Spleen (tissue), 11 donors: ENCODE results near the gene MRPL54. TPM values are rescaled to one million over a fixed set of nuclear protein-coding genes. Genes with fewer than 3 reads are reported as not detected.

Experiments used
- DNase-seq: peaks from one replicate; pipeline ENCODE4 v3.0.0-alpha.2; 2020
- H3K27ac ChIP-seq, 8 donors: fragments of 200-600 bp; sonication (generic) in 7 of 8; 1 replicate in 4 of 8; 2 replicates in 4 of 8; pipeline versions ENCODE4 v1.5.0 to v1.8.0; 2016 to 2021; ENCODE audit warnings: inconsistent platforms in 4 of 8, mild to moderate bottlenecking in 4 of 8, moderate library complexity in 1 of 8
- H3K27me3 ChIP-seq, 7 donors: fragments of 200-600 bp; sonication (generic) in 6 of 7; replicated peaks in 1 of 7; 1 replicate in 4 of 7; 2 replicates in 3 of 7; pipeline versions ENCODE4 v1.5.0 to v1.8.0; 2016 to 2021; ENCODE audit warnings: inconsistent platforms in 3 of 7, mild to moderate bottlenecking in 1 of 7
- H3K36me3 ChIP-seq, 6 donors: fragments of 200-600 bp; sonication (generic) in 5 of 6; 1 replicate in 4 of 6; 2 replicates in 2 of 6; pipeline versions ENCODE4 v1.5.0 to v1.8.0; 2016 to 2021; ENCODE audit warnings: inconsistent platforms in 2 of 6
- H3K4me1 ChIP-seq, 6 donors: fragments of 200-600 bp; sonication (generic) in 5 of 6; 1 replicate in 3 of 6; 2 replicates in 3 of 6; pipeline versions ENCODE4 v1.5.0 to v1.8.0; 2016 to 2021; ENCODE audit warnings: inconsistent platforms in 3 of 6
- H3K4me3 ChIP-seq, 8 donors: fragments of 200-600 bp; sonication (generic) in 7 of 8; 1 replicate in 4 of 8; 2 replicates in 4 of 8; pipeline versions ENCODE4 v1.5.0 to v1.8.0; 2016 to 2021; ENCODE audit warnings: inconsistent platforms in 4 of 8, mild to moderate bottlenecking in 4 of 8, moderate library complexity in 2 of 8
- H3K9me3 ChIP-seq, 8 donors: fragments of 200-600 bp; sonication (generic) in 7 of 8; 1 replicate in 4 of 8; 2 replicates in 4 of 8; pipeline versions ENCODE4 v1.5.0 to v1.8.0; 2016 to 2021; ENCODE audit warnings: inconsistent platforms in 4 of 8
- CTCF ChIP-seq, 11 experiments: fragments of 200-600 bp in 7 of 11; fragments of 450-650 bp in 4 of 11; sonication (generic) in 4 of 11; IDR thresholded peaks in 8 of 11; conservative IDR thresholded peaks in 3 of 11; 1 replicate in 7 of 11; 2 replicates in 4 of 11; pipeline versions ENCODE4 v1.4.0 to v1.8.0; 2016 to 2021; ENCODE audit warnings: antibody characterized with exemption in 11 of 11, inconsistent platforms in 4 of 11, mild to moderate bottlenecking in 1 of 11
- POLR2A ChIP-seq, 3 donors: fragments of 450-650 bp; IDR thresholded peaks; one replicate each; pipeline ENCODE4 v1.5.1; 2017; ENCODE audit warnings: antibody characterized with exemption in 3 of 3, mild to moderate bottlenecking in 1 of 3
- POLR2AphosphoS5 ChIP-seq, 3 donors: sonication (generic); formaldehyde crosslinking; IDR thresholded peaks; one replicate each; pipeline ENCODE4 v1.5.1; 2017; ENCODE audit warnings: antibody characterized with exemption in 3 of 3
- WGBS, 5 donors: extraction: QIAGEN DNeasy Blood & Tissue Kit in 3 of 5; methylation state at CpG; one replicate each; pipeline versions ENCODE4 v1.1.5 to v1.1.7; 2013 to 2018; 5-methylcytosine and 5-hydroxymethylcytosine counted together
- intact Hi-C: fragments of 100-400 bp; cut with DNase I; formaldehyde crosslinking; loops from one replicate; pipeline ENCODE4 v1.15.0; 2023; ENCODE audit warnings: low total_unique reads
- polyA plus RNA-seq, 3 donors: library from polyadenylated mRNA; stranded (reverse); fragments of 200-250 nt; gene quantifications; one replicate each; pipeline ENCODE4 v1.2.1, GENCODE V29; 2013
- total RNA-seq, 7 donors: library from RNA; depleted of rRNA in 3 of 7; stranded (reverse); fragments of >200 nt in 3 of 7; fragmentation: NEBNext Ultra II Directional in 4 of 7; extraction: Animal tissue kit (Norgen Biotek cat#: 25700) in 4 of 7; gene quantifications; one replicate each; pipeline versions ENCODE4 v1.1.0 to v1.2.1, GENCODE V29; 2016 to 2021
- donor health status: healthy with polysubstance abuse.
- donor health status: DM: no; HTN: no; CAD: no; lungs with moderate emphysema.
- donor health status: DM: no; HTN: no; CAD: no.
- donor health status: Bipolar disorder and iron deficiency.
- donor health status: healthy.
- donor health status: DM: no; HTN: no; CAD: no.
- donor health status: DM: yes; HTN: yes; CAD: no.

Gene MRPL54
- total and polyA plus RNA-seq, 10 donors = 38.7 to 157 (median 52.6) TPM

- H3K27ac ChIP-seq = no peak overlapping the region
- peaks cover 0 to 57% (median 23%) of the 10 kb centered on the region in 7 donors for H3K27me3 ChIP-seq
- H3K36me3 ChIP-seq = peaks cover 0 to 29% (median 0%) of the 10 kb centered on the region in 6 donors
- peaks cover 4 to 30% (median 20%) of the 10 kb centered on the region in 6 donors for H3K4me1 ChIP-seq
- no peak for DNase-seq
- H3K4me3 ChIP-seq = no peak overlapping the region
- no peak for TF ChIP-seq CTCF (IDR thresholded peaks at IDR 0.05 in 8 of 11, conservative IDR thresholded peaks at IDR 0.05 in 3 of 11)
- no peak for TF ChIP-seq POLR2AphosphoS5 (IDR thresholded peaks at IDR 0.05)
- no peak for TF ChIP-seq POLR2A (IDR thresholded peaks at IDR 0.05)
- H3K9me3 ChIP-seq = peaks cover 6 to 32% (median 25%) of the 10 kb centered on the region in 8 donors
- intact Hi-C loops = no loop called here
- 81 to 96% (median 90%) methylated on average over 10 to 13 of the region's 13 CpGs for WGBS, 5 donors
Observed at GRCh38 chr19:3782903-3783302, 20.4 kb downstream of the MRPL54 start.

DNA sequence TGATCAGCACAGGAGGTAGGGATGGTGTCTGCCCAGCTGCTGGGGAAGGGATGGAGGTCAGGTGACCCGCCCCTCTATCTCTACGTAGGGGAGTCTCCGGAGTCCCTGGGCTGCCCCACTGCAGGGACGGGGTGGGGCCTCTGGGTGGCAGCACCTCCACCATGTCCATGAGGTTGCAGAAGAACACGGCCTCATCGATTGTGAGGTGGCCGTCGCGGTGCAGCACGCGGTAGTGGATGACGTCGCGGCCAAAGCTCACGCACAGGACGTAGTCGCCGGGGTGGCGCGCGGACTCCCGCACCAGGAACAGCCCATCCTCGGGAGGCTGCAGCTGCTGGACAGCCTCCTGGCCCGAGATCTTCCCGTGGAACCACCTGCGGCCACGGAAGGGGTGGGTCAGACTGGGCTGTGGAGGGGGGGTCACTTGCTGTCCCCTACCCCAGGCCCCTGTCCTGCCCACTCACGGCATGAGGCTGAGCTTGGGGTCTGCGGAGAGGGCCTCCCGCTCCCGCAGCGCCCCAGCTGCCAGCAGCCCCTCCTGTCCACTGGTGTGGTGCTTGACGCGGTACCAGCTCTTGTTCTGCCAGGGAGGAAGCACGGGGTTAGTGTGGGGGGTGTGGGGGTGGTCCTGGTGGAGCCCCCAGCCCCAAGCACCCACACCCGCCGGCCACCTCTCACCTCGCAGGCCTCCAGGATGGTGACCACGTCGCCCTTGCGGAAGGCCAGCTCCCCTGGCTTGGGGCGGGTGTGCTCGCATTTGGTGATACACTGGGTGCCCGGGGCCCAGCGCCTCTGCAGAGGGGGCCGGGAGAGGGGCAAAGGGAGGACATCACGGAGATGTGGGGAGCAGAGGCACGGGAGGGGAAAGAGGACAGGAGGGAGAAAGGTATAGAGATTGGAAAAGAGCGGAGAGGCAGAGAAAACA is 21.4 kb downstream of the MRPL54 start:
- peak; percentile 76 for DNase-seq
- WGBS, 5 donors = 77 to 87% (median 83%) methylated on average over 34 to 49 of the region's 49 CpGs
- intact Hi-C loops = no loop called here

GRCh38 chr19:3784607-3785450 is 22.3 kb downstream of the MRPL54 start:
- WGBS, 5 donors = 22 to 35% (median 30%) methylated on average over 16 to 25 of the region's 25 CpGs
- DNase-seq = no peak
- H3K4me3 ChIP-seq = peak overlapping the region in 7 of 8 donors; percentile 54 to 82 (median 57)

More for the DNA sequence above, 21.4 kb downstream of the MRPL54 start:
- TF ChIP-seq POLR2A (IDR thresholded peaks at IDR 0.05) (no peak), CTCF (IDR thresholded peaks at IDR 0.05 in 8 of 11, conservative IDR thresholded peaks at IDR 0.05 in 3 of 11) (peak in 9 of 11 experiments; percentile 25 to 69 (median 47)), POLR2AphosphoS5 (IDR thresholded peaks at IDR 0.05) (no peak)
- no peak overlapping the region for H3K27ac ChIP-seq
- H3K4me1 ChIP-seq = peaks cover 4 to 30% (median 20%) of the 10 kb centered on the region in 6 donors
- peaks cover 0 to 54% (median 23%) of the 10 kb centered on the region in 7 donors for H3K27me3 ChIP-seq
- no peak overlapping the region for H3K4me3 ChIP-seq
- H3K36me3 ChIP-seq = peaks cover 0 to 29% (median 0%) of the 10 kb centered on the region in 6 donors
- H3K9me3 ChIP-seq = peaks cover 6 to 32% (median 25%) of the 10 kb centered on the region in 8 donors

More at GRCh38 chr19:3784607-3785450, 22.3 kb downstream of the MRPL54 start:
- Histone ChIP-seq H3K27ac (peak overlapping the region in 3 of 8 donors; percentile 80 to 86 (median 82)), H3K36me3 (peaks cover 0 to 29% (median 0%) of the 10 kb centered on the region in 6 donors), H3K4me1 (peaks cover 4 to 30% (median 20%) of the 10 kb centered on the region in 6 donors), H3K9me3 (peaks cover 6 to 32% (median 25%) of the 10 kb centered on the region in 8 donors), H3K27me3 (peaks cover 0 to 49% (median 23%) of the 10 kb centered on the region in 7 donors)
- TF ChIP-seq POLR2A (IDR thresholded peaks at IDR 0.05) (no peak), CTCF (IDR thresholded peaks at IDR 0.05 in 8 of 11, conservative IDR thresholded peaks at IDR 0.05 in 3 of 11) (no peak), POLR2AphosphoS5 (IDR thresholded peaks at IDR 0.05) (no peak)
- intact Hi-C loops = no loop called here
